GM13976 (cell line): ENCODE measurements around the gene FAAP20.

Experiments used
- DNase-seq: peaks from one replicate; pipeline ENCODE4 v3.0.0; 2012; ENCODE audit warnings: low spot score
- in situ Hi-C: fragments of 300-500 bp; cut with MboI; formaldehyde crosslinking; loops from one replicate; pipeline ENCODE4 v1.12.0; 2022; ENCODE audit warnings: low sequenced_read_pairs, mixed read lengths, inconsistent platforms; ENCODE audit not compliant: unreplicated experiment
- TF ChIP-seq, protein P1 (sequence below): IDR thresholded peaks from 2 replicates; pipeline ENCODE4 v1.5.1; 2012; ENCODE audit warnings: borderline replicate concordance, mild to moderate bottlenecking; ENCODE audit not compliant: insufficient read depth; ENCODE audit errors: extremely low read depth, missing control alignments, control extremely low read depth

The FAAP20 gene

DNA sequence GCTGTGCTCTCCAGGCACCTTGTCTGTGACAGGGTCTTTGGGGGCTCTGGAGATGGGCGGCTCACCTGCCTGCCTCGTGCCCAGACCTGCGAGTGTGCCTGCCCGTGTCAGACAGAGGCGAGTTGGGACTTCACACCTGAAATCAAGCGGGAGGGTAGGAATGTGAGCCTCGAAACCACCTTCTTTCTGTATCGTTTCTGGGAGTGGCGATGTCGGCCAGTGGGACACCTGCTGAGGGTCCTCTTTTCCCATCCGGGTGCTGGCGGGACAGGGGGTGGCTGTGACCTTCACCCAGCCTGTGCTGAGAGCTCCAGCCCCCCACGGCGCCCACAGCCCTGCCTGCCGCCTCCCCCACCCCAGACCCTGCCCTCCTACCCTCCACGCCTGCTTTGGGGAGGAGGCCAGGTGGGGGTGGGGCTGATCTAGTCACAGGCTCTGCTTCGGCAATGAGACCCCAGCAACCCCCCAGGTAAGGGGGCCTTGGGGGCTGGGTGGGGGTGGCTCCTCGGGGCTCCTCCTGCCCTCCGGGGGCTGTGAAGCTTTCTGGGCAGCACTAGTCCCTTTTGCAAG lies 15.6 kb upstream of the FAAP20 start:
- in situ Hi-C loops = no loop called here
- no peak for DNase-seq
- TF ChIP-seq, protein P1, sequence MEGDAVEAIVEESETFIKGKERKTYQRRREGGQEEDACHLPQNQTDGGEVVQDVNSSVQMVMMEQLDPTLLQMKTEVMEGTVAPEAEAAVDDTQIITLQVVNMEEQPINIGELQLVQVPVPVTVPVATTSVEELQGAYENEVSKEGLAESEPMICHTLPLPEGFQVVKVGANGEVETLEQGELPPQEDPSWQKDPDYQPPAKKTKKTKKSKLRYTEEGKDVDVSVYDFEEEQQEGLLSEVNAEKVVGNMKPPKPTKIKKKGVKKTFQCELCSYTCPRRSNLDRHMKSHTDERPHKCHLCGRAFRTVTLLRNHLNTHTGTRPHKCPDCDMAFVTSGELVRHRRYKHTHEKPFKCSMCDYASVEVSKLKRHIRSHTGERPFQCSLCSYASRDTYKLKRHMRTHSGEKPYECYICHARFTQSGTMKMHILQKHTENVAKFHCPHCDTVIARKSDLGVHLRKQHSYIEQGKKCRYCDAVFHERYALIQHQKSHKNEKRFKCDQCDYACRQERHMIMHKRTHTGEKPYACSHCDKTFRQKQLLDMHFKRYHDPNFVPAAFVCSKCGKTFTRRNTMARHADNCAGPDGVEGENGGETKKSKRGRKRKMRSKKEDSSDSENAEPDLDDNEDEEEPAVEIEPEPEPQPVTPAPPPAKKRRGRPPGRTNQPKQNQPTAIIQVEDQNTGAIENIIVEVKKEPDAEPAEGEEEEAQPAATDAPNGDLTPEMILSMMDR = no peak

DNA sequence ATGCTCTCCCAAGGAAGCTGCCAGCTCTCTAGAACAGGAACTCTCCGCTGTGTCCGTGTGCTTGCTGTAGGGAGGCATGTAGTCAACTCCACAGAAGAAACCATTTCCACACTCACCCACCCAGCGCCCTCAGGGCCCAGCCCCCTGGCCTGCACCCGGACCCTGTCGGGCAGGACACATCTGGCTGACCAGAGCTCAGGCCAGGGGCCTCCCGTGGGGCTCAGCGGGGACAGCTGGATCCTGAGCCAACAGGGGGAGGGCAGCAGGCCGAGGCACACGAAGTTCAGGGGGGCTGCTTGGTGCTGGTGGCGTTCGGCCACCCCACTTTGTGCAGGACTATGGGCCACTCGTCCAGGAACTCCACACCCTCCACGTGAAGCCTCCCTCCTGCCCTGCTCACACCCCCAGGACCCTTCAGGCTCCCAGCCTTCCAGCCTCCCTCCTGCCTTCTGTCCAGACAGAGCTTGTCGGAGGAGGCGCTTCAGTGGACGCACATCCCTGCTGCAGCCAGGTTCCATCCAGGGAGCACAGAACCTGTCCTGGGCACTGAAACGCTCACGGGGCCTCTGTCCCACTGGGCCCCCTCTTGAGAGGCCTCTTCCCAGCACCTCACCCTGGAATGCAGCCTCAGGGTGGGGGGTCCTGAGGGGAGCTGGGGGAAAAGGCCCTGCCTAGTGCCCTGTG lies 15.0 kb upstream of the FAAP20 start:
- TF ChIP-seq, protein P1 = no peak
- in situ Hi-C loops = no loop called here
- DNase-seq = no peak

DNA sequence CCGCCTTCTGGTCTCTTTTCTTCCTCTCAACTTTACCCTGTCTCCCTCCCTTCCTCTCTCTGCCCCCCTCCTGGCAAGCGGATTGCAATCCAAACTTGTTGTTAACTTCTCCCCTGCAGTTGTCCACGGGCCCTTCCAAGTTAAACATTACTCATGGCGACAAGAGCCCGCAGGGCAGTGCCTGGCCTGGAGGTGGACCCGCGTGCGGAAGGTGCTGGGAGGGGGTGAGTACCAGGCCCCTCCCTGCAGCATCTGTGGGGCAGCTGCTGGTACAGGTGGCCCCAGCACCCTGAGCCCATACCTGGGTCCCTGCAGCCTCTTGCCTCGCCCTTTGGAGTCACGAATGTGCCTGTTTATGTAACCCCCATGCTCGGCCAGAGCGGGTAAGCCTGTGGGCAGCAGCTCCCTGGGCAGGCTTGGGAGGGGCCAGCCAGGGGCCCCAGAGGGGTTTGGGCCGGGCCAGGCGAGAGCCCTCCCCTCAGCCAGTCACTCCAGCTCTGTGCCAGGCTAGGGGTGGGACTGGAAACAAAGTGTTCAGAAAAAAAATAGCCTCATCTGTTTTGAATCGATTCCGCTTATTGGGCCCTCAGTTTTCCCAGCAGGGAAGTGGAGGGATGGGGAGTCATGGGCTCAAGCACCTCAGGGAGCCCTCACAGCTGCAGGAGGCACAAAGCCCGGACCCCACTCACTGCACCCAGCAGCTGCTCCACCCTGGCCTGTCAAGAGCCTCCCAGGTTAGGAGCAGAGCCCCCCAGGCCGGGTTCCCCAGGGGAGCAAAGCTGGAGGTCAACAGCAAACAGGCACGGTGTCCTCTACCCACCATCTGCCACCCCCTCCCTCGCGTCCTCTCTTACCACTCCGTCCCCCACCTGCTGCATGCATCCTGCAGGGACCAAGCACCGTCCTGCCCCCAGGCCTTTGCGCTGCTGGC lies 14.0 kb upstream of the FAAP20 start:
- in situ Hi-C loops = no loop called here
- DNase-seq = no peak
- TF ChIP-seq, protein P1 = no peak

DNA sequence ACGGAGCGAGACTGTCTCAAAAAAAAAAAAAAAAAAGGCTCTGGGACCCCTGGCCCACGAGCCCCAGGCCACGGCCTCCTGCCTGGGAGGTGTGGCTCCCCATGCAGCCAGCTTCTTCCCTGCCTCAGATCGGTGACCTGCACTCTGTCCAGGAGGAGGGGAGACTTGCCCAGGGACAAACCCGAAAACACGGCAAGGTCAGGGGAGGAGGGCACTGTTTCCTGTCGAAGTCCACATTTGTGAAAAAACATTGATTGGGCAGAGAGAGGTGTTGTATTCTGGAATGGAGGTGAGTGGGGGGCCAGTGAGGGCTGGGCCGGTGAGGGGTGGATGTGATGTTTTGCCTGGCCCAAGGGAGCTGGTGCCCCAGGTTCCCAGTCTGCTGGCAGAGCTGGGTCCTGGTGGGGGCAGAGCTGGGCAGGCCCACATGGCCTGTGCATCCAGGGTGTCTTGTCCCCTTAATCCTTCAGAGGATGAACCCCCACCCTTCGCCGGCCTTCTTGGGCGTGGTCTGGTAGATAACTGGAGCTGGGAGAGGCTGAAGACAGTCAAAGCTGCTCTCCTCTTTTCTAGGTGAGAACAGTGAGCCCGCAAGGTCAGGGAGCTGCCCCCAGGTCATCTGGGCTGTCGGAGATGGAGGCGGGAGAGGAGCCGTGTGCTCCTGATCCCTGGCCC lies 12.4 kb upstream of the FAAP20 start:
- TF ChIP-seq, protein P1 = no peak
- no peak for DNase-seq
- in situ Hi-C loops = no loop called here

DNA sequence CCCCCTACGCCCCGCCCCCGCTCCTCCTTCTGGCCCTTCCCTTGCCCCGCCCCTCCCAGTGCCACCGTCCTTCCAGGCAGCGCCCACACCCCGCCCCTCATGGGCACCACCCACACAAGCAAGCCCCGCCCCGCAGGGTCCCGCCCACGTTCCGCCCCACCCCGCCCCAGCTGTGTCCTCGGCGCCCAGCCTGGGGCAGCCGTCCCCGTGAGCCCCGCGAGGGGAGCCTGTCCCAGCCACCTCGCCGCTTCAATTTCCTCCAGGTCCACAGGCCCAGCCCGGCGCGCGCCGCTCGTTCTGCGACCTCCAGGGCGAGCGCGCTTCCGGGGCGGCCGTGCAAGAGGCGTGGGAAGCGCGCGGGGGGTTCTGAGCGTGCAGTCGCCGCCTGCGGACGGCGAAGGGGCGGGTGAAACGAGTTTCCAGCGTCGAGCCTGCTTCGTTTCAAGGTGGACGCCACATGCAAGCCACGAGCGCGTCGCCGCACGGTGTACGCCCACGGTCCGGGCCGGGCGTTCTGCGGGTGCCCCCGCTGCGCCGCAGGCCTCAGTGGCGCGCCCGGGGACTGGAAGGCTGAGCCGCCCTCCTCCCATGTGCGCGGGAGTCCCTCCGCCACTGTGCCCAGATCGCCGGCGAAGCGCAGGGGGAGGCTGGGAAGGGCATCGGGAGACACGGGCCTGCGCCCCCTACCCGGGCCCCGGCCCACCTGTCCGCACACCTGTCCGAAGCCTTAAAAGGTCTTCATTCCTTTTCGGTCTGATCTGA lies 10.8 kb upstream of the FAAP20 start:
- no peak for DNase-seq
- in situ Hi-C loops = no loop called here
- TF ChIP-seq, protein P1 = no peak
